GM18868 (cell line): ENCODE data around the gene QKI.

Source experiments
- ATAC-seq: cut with Tn5 transposase; IDR thresholded peaks from one replicate; pipeline ENCODE4 v1.9.1; 2021; ENCODE audit warnings: mild to moderate bottlenecking, moderate library complexity; ENCODE audit not compliant: unreplicated experiment

Gene QKI

DNA sequence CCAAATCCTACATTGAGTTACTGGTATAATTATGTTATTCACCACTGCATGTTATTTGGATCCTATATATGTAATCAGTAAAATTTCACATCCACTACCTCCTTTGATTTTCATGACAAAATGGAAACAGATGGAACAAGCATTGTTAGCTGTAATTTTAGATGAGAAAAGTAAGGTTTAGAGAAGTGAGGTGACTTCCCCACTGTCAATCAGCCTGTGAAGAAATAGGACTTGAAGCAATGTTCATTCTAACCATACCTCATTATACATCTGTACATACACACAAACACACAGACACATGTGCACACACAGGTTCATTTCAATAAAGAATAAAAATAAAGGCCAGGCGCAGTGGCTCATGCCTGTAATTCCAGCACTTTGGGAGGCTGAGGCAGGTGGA lies 23.7 kb upstream of the QKI start:
- no peak for ATAC-seq

DNA sequence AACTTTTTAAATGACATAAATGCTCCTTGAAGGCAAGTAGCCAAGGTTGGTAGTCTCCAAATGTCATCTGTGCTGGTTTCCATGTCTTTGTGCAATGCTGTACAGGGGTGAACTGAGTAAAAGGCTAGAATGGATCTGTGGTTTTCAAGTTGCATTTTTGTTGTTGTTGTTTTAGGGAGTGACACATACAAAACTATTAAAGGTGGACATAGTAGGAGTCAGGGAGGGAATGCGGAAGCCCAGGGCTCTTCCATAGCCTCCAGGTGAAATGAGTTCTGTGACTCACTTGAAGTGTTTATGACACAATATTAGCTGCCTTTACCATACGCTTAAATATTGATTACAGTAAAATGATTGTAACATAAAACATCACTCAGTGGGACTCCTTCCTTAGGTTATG lies 22.5 kb upstream of the QKI start:
- no peak for ATAC-seq

DNA sequence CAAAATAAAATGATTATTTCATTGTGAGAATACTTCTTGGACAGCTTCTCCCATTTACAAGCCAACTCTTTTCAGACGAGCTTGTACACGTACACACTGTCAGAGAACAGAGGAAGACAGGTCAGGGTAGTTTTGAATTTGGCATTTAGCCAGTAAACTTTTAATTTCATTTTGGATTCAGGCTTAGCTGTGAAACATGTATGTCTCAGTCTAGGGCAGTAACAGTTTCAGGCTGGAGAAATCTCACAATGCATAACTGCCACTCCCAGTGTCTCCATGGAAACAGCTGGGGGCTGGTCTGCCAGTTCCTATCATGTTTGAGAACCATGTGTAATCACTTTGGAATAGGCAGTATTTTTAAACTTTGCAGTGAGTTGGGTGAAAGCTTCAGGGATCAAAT lies 22.0 kb upstream of the QKI start:
- no peak for ATAC-seq

DNA sequence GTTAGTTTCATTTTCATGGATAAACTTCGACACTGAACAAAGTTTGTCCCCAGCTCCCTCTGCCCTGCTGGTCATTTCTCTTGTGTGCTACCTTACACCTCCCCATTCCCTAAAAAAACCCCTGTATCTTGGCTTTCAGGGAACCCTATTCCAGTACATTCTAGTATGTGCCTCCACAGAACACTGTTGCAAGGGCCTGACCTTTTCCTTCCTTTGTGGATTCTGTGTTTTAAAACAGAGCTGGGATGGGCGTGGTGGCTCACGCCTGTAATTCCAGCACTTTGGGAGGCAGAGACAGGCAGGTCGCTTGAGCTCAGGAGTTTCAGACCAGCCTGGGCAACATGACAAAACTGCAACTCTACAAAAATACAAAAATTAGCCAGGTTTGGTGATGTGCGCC lies 20.6 kb upstream of the QKI start:
- ATAC-seq, result no peak

DNA sequence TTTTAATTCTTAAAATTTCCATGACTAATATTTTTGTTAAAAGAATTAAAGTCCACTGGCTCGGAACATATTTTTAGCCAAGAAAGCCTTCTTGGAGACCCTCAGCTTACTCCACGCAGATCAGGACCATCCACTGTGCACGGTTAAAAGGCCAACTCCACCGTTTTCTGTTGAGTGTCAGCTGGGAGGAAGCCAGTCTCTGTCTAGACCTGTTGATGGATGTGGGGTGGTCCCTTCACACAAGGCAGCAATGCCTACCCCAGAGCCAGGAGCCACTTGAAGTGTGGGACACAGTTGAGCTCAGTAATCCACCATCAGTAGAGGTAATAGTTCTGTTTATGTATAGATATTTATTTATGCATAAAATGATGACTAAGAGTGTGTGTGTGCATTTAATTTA lies 19.9 kb upstream of the QKI start:
- ATAC-seq, result no peak

DNA sequence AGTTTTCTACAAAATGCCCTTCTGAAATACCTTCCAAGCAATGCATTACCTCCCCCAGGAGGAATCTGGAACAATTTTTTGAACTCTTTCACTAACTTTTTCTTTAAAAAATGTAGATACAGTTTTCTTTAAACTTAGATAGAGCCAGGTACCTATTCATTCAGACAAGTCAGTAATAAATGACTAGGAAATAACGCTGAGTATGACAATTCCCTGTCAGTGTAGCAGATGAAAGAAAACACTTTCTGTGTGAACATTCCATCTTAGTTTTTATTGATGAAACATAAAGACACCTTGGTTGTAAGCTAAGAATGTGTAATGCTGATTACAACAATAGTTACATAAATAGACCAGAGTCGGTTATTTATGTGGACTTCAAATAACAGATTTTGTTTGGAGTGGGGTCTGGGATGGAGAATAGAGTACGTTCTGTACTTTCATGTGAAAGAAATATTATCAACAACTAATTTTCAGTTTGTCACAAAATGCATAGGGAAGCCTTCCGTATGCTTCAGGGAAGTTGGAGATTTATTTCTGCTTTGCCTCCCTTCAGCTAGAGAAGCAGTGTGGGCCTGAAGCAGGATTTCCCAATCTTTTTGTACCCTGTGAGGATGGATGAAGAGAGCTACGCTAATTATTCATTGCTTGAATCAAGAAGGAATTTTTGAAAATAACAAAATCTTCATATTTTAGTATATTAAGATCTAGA lies 19.2 kb upstream of the QKI start:
- no peak for ATAC-seq

DNA sequence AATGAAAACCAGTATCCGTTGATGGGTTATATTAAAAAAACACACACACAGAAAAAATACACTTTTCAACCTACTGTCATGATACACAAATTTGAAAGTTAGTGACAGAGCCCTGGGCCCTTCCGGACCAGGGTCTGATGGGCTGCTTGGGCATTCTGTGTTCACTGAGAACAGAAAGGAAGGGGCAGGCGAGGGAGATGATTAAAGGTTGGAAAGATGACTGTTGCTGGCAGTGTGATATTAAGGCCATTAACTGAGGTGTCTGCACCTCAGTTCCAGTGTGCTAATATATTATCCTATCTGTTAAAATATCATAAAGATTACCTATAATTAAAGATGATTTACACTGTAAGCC lies 18.7 kb upstream of the QKI start:
- no peak for ATAC-seq

DNA sequence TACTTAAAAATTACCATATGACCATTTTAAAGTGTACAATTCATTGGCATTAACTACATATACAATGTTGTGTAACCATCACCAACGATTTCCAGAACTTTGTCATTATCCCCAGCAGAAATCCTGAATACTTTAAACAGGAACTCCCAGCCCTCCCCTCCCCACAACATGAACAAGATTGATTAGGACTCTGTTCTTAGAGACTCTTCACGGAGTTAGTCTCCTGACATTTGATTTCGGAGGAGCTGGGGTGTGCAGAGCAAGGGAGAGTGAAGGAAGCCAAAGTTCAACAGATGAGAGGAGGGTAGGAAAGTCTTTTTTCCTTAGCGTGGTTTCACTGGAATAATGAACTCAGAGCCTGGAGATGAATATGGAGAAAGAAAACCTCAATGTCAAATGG lies 17.2 kb upstream of the QKI start:
- ATAC-seq, result no peak

DNA sequence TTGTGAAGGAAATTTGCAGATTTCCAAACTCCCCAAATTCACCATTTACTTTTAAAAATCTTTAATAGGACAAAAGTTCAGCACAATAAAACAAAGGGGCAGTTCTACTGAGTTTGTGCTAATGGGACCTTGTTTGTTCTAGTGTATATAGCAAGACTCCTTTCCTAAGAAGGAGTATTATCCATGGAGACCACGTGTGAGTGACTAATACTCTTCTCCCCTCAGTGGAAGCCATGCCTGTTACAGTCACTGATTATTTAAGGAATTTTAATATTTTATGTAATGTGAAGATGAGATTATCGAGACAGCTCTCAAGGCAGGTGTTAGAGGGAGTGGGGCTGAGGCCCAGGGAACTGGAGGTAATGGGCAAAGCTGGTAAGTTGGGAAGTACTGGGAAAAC lies 16.4 kb upstream of the QKI start:
- ATAC-seq, result no peak

DNA sequence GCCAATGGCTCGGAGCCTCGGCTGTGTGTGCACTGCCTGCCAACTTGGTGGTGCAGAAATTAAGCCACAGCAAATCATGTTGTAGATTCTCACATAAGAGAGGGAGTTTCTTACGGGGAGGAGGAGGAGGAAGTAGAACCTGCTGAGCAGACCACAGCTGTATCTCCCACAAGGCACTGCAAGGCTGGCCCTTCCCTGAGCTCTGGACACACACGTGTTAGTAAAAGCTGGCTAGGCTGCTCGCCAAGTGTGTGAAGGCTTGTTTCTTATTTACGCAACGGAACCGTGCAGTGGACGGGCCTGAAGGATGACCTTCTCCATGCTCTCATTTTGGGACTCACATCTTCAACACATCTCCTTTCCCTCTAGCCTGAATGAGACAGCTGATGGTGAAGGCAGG lies 15.7 kb upstream of the QKI start:
- peak; percentile 85 for ATAC-seq

DNA sequence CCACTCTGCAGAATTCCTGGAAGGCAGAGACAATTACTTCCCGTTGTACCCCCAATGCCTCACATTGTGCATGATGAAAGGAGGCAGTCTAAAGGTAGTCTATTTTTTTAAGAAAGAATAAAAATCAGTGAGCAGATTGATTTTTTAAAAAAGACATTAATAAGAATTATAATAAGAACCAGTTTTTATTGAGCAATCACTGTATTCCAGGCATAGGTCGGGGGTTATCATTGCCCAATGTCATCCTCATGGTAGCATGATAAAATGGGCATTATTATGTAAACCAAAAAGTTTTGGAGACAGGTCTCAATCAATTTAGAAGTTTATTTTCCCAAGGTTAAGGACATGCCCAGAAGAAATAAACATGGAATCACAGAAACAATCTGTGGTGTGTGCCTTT lies 14.0 kb upstream of the QKI start:
- no peak for ATAC-seq

DNA sequence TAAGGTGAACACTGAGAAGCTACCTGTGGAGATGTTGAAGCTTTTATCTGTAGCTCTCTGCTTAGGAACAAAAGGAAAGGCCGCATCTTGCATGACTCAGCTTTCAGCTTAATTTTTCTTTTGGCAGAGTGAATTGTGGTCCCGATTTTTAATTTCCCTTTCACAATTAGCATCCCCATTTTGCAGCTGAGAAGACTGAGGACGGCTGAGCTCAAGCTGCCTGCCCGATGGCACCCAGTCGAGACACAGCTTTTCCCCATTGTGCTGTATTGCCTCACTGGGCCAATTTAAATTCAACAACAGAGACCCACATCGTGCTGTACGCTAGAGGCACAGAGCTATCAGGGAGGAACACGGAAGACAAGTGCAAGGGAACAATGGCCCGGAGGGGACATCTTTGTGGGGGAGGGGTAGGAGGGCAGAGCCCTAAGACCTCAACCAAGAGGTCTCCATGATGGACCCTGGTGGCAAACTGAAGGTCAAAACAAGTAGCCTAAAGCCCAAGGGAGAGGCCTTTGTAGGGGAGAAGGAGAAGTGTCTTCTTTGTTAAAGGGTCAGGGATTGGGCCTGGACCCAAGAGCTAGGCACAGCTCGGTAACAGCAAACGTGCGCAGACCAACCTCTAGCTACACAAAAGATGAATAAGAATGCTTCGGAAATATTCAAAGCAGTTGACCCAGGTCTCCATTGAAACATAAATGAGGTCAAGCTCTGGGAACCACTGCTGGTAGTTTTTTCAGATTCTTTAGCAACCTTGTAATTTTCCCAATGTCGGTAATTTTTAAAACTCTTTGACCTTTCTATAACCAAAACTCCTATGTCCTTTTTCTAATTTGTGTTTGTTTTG lies 13.3 kb upstream of the QKI start:
- no peak for ATAC-seq

DNA sequence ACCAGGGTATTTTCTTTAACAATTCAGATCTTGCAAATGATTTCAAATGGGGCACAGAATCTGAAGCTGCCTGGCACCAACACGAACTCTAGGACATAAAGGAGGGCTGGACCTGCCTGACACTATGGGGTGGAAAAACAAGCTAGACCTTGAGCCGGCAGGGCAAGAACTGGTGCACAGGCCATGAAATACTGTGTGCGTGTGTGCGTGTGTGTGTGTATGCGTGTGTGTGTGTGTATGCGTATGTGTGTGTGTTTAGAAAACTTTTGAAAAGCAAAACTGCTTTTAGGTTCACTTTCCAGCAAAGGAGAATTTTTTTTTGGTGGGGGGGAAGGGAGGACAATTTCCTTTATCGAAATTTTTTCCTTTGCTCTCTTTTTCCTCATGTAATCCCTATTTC lies 11.9 kb upstream of the QKI start:
- no peak for ATAC-seq

DNA sequence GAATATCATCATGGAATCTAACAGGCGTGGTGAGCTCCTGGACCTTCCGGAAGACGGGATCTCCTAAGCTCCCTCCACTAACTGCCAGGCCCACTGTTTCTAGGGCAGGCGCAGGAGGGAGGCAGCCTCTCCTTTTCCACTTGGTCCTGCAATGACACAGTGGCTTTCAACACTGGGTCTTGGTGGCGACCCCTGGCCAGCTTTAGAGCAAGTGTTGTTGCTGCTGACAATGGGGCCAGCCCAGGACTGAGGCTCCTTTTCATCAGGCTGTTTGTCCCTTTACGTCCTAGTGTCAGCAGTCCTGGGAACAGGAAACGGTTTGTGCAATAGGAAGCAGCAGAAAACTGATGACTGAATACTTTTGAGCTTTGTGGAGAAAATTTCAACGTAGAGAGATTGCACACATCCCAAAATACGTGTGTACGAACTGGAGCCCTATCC lies 9.7 kb upstream of the QKI start:
- no peak for ATAC-seq

DNA sequence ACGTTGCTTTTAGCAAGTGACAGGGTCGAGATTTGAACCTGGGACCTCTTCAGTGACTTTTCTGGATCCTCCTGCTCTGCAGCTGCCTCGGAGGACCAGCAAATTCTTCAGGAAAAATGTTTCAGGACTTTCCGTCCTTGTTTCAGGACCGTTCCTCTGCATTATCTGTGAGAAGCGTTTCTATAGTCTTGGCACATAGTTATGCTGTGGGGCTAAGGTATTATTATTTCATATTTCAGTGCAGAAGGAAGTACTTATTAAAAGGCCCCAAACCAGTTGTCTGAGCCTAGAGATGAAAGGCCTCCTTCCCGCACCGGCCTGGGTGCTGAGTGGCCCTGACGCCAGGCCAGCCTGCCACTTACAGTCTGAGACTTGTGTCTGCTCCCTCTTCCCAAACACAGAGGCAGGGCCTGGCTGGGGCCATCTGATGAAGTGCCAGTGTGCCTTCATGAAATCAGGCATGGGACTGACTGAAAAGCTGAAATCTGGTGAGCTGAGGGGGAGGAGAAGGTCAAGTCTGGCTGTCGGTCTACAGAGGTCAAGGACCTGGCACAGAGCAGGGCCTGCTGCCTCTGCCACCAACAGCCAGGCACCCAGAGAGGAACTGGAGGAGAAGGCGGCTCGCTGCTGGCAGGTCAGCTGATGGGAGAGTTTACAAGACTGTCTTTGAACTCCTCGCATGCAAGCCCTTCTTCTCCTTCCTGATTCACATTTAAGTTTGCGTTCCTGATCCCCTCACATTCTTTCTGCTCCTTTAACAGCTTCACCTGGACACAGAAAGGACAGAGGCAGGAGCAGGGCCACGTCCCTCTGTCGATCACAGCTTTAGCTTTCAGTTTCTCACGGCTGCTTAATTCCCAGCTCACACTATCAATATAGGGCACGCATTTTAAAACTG lies 8.9 kb upstream of the QKI start:
- ATAC-seq, result peak; percentile 78

DNA sequence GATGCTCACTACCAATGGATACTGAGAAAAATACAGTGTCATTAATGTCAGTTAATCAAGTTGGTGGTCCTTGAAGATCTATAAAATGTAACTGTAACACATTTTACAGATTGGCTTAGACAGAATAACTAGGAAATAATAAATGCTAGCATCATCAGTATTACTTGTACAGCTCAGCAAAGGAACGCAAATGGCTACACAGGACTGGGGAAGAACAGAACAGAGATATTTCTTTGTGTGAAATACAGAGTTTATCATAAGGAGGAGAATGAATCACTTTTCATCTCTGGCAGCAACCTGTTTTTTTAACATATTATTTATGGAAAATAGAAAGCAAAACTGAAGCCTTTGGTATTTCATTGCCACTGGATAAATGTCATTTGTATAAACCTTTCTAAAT lies 8.2 kb upstream of the QKI start:
- ATAC-seq, result peak; percentile 22

DNA sequence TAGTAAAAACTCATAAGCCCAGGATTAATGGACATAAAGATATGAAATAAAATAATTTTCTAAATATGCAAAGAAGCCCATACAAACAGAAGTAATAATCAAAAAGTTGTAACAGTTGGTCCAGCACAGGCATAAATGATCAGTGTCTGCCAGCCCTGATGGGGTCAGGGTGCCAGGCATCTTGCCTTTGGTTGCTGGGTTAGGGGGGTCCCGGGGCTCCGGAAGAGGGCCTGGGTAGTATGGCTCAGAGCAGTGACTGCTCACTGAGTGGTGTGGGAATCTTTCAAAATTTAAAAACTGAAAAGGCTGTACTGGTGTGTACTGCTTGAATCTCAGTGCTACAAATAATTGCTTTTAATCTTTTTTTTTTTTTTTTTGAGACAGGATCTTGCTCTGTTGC lies 7.7 kb upstream of the QKI start:
- no peak for ATAC-seq

DNA sequence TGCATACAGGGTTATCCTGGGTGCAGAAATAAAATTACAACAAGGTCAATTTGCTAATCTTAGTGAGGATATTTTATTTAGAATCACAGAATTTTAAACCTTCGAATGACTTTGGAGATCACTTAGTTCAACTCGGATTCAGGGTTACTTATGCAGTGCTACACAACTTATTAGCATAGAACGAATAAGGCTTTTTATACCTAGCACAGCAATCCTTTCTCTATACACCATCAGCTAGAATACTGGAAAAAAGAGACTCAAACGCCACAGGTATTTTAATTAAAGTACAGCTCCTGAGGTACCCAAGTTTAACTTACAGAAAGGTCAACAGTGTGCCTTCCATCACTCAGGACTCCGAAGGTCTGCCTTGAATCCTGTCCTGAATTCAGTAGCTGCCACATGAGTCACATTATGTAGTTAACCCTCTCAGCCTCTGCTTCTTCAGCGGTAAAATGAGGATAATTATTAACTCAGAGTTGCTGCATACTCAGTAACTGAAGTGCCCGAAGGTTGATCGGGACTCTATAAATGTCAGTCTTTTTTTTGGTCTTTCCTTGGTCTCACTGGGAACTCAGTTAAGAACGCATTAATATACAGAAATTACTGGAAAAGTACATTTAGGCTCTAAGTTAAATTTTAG lies 6.0 kb upstream of the QKI start:
- ATAC-seq, result no peak

DNA sequence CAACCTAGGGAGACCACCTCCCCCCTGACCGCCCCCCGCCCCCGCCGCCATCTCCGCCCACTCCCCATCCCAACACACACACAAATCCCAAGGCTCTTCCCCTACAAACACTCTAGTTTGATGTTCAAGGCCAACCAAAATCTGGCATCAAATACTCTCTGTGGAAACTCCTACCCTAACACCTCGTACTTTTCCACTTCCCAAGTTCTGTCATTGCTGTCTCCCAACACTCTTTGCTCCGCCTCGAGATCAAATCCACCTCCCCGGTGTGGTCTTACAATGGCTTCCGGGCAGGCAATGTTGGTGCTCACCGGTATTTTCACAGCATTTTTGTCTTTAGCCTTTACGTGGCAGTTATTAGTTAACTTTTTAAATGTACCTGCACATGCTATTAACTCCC lies 4.8 kb upstream of the QKI start:
- ATAC-seq, result no peak

DNA sequence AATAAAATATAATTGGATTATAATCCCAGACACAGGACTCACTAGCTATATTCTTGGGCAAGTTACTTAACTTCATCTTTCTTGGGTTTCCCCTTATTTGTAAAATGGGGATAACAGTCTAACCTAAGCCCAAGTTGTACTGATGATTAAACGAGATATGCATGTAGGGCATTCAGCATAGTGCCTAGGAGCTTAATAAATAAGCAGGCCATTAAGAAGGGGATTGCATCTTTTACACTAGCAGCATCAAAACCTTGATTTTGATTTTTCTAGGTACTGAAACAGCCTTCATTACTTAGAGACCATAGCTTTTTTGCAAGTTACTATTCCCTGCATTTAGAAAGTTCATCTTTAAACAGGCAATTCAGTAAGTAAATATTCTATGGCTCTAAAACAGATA lies 2.2 kb upstream of the QKI start:
- ATAC-seq, result no peak

DNA sequence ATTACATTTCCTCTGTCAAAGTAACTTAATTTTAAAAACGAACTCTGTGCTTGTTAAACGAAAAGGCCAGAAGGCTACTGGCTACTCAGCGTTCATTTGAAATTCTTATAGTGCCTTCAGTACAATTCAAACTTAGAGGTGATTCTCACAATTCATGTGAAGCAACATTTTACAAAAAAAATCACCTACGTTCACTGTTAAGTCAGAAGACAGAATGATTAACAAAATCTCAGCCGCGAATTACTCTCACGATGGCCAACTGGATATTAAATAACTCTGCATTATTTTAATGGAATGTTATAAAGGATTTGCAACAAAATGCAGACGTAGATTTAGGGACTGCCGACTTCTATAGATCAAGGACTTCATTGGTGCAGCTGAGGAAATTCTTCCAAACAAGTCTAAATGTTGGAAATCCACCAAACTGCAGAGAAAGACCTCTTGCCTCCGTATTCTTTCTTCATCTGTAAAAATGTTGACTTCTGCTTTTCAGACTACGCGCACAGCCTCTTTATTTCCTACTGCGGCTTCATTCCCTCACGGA lies 1.6 kb upstream of the QKI start:
- no peak for ATAC-seq
